ENCODE measurements around the gene RGS18.

The RGS18 gene

DNA sequence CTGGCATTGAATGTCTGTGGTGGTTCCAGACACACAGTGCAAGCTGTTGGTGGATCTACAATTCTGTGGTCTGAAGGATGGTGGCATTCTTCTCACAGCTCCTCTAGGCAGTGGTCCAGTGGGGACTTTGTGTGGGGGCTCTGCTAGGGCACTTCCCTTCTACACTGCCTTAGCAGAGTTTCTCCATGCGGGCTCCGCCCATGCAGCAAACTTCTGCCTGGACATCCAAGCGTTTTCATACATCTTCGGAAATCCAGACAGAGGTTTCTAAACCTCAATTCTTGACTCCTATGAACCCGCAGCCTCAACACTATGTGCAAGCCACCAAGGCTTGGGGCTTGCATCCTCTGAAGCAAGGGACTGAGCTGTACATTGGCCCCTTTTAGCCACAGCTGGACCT lies 43.0 kb downstream of the RGS18 start:
- TF ChIP-seq RARB (CRISPR knock-in tag; IDR thresholded peaks at IDR 0.05) (no peak), ZFP3 (CRISPR knock-in tag; IDR thresholded peaks at IDR 0.05) (no peak), TSHZ2 (CRISPR knock-in tag; IDR thresholded peaks at IDR 0.05) (no peak), ZNF70 (CRISPR knock-in tag; IDR thresholded peaks at IDR 0.05) (no peak), ARNTL (CRISPR knock-in tag; IDR thresholded peaks at IDR 0.05; ENCODE audit: borderline replicate concordance, low read depth) (no peak), SNAI2 (CRISPR knock-in tag; IDR thresholded peaks at IDR 0.05) (no peak), TOX (CRISPR knock-in tag; IDR thresholded peaks at IDR 0.05; ENCODE audit: borderline replicate concordance) (no peak), PATZ1 (CRISPR knock-in tag; IDR thresholded peaks at IDR 0.05; ENCODE audit: borderline replicate concordance) (no peak)
- TF ChIP-seq, protein P1, sequence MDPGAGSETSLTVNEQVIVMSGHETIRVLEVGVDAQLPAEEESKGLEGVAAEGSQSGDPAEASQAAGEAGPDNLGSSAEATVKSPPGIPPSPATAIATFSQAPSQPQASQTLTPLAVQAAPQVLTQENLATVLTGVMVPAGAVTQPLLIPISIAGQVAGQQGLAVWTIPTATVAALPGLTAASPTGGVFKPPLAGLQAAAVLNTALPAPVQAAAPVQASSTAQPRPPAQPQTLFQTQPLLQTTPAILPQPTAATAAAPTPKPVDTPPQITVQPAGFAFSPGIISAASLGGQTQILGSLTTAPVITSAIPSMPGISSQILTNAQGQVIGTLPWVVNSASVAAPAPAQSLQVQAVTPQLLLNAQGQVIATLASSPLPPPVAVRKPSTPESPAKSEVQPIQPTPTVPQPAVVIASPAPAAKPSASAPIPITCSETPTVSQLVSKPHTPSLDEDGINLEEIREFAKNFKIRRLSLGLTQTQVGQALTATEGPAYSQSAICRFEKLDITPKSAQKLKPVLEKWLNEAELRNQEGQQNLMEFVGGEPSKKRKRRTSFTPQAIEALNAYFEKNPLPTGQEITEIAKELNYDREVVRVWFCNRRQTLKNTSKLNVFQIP (CRISPR knock-in tag; IDR thresholded peaks at IDR 0.05; ENCODE audit: borderline replicate concordance, low read depth) = no peak
- no peak for ATAC-seq

DNA sequence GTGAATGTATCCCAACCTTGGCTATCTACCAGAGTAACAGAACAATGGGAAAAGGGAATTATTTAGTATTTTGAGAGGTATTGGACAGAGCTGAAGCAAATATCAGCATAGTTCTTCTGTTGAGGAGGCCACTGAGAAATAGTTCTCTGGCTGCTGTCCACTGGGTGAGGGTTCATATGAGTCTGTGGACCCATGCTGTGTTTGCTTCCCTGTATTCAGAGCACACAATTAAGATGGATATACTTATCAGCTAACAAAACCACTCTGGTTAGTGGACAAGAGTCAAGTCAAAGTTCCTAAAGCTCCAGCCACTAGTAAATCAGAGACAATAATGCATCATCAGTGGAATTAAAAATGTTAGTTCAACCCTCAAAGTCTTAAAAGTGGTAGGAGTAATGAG lies 66.1 kb downstream of the RGS18 start:
- TF ChIP-seq TOX (CRISPR knock-in tag; IDR thresholded peaks at IDR 0.05; ENCODE audit: borderline replicate concordance) = no peak
- no peak for TF ChIP-seq PATZ1 (CRISPR knock-in tag; IDR thresholded peaks at IDR 0.05; ENCODE audit: borderline replicate concordance)
- no peak for TF ChIP-seq ZC3H10 (CRISPR knock-in tag; IDR thresholded peaks at IDR 0.05)
- no peak for TF ChIP-seq CSDC2 (CRISPR knock-in tag; IDR thresholded peaks at IDR 0.05)
- no peak for TF ChIP-seq TSHZ2 (CRISPR knock-in tag; IDR thresholded peaks at IDR 0.05)
- TF ChIP-seq ZFP3 (CRISPR knock-in tag; IDR thresholded peaks at IDR 0.05) = no peak
- no peak for TF ChIP-seq ZNF565 (CRISPR knock-in tag; conservative IDR thresholded peaks at IDR 0.05; ENCODE audit: low read depth)
- TF ChIP-seq GLIS3 (CRISPR knock-in tag; IDR thresholded peaks at IDR 0.05) = no peak
- TF ChIP-seq SNAI2 (CRISPR knock-in tag; IDR thresholded peaks at IDR 0.05) = no peak
- no peak for TF ChIP-seq ISL1 (CRISPR knock-in tag; IDR thresholded peaks at IDR 0.05)
- no peak for TF ChIP-seq ZNF70 (CRISPR knock-in tag; IDR thresholded peaks at IDR 0.05)
- TF ChIP-seq CREB5 (CRISPR knock-in tag; IDR thresholded peaks at IDR 0.05; ENCODE audit: low read depth) = no peak
- TF ChIP-seq ZNF8 (CRISPR knock-in tag; IDR thresholded peaks at IDR 0.05) = no peak
- no peak for TF ChIP-seq ESRRG (CRISPR knock-in tag; IDR thresholded peaks at IDR 0.05)
- TF ChIP-seq BACH2 (CRISPR knock-in tag; IDR thresholded peaks at IDR 0.05; ENCODE audit: borderline replicate concordance) = no peak
- no peak for TF ChIP-seq ARNTL (CRISPR knock-in tag; IDR thresholded peaks at IDR 0.05; ENCODE audit: borderline replicate concordance, low read depth)
- TF ChIP-seq, protein P1 (CRISPR knock-in tag; IDR thresholded peaks at IDR 0.05; ENCODE audit: borderline replicate concordance, low read depth) = no peak
- no peak for TF ChIP-seq RARB (CRISPR knock-in tag; IDR thresholded peaks at IDR 0.05)
- no peak for TF ChIP-seq PPARA (CRISPR knock-in tag; IDR thresholded peaks at IDR 0.05; ENCODE audit: borderline replicate concordance)
- ATAC-seq = no peak

All from SK-N-SH treated with all-trans-retinoic acid at 6 μM for 48 hours (cell line).